Neuronal stem cell (in vitro differentiated cells): Measurements from ENCODE around the gene CAPNS2.

Source experiments
- DNase-seq: peaks from one replicate; pipeline ENCODE4 v3.0.0-alpha.2; 2013; ENCODE audit warnings: low spot score
- H2AFZ ChIP-seq: one replicate; pipeline ENCODE4 v1.6.1; 2013; ENCODE audit warnings: mild to moderate bottlenecking, low read length, inconsistent platforms
- H2AK5ac ChIP-seq: 2 replicates; pipeline ENCODE4 v1.6.1; 2013; ENCODE audit warnings: low read depth, mild to moderate bottlenecking, inconsistent platforms, low read length, moderate library complexity, mixed read lengths
- H2BK120ac ChIP-seq: 2 replicates; pipeline ENCODE4 v1.6.1; 2013; ENCODE audit warnings: low read depth, mild to moderate bottlenecking, inconsistent platforms, low read length, moderate library complexity, mixed read lengths
- H2BK12ac ChIP-seq: one replicate; pipeline ENCODE4 v1.6.1; 2013; ENCODE audit warnings: low read length, inconsistent platforms
- H2BK15ac ChIP-seq: 2 replicates; pipeline ENCODE4 v1.6.1; 2013; ENCODE audit warnings: mild to moderate bottlenecking, low read length, inconsistent platforms, mixed read lengths
- H2BK5ac ChIP-seq: one replicate; pipeline ENCODE4 v1.6.1; 2013; ENCODE audit warnings: inconsistent platforms, mild to moderate bottlenecking, low read length, moderate library complexity
- H3K14ac ChIP-seq: one replicate; pipeline ENCODE4 v1.6.1; 2013; ENCODE audit warnings: low read length, inconsistent platforms
- H3K18ac ChIP-seq: 2 replicates; pipeline ENCODE4 v1.6.1; 2013; ENCODE audit warnings: low read length, inconsistent platforms
- H3K23ac ChIP-seq: 2 replicates; pipeline ENCODE4 v1.6.1; 2013; ENCODE audit warnings: low read depth, mild to moderate bottlenecking, mixed read lengths, low read length, inconsistent platforms; ENCODE audit not compliant: poor library complexity
- H3K27ac ChIP-seq: replicated peaks from 3 replicates; pipeline ENCODE4 v1.5.1; 2013; ENCODE audit warnings: low read length, inconsistent platforms
- H3K27me3 ChIP-seq, 3 experiments: 2 replicates each; pipeline ENCODE4 v1.6.1; 2013; ENCODE audit warnings: low read length in 3 of 3, mild to moderate bottlenecking in 2 of 3, inconsistent platforms in 1 of 3, low read depth in 1 of 3, mixed read lengths in 1 of 3, moderate library complexity in 1 of 3; ENCODE audit not compliant: control insufficient read depth in 3 of 3, insufficient read depth in 3 of 3
- H3K36me3 ChIP-seq, 2 donors: replicated peaks in 1 of 2; 2 replicates each; pipeline ENCODE4 v1.6.1; 2013; ENCODE audit warnings: low read length in 2 of 2; ENCODE audit not compliant: control insufficient read depth in 2 of 2, insufficient read depth in 2 of 2
- H3K4ac ChIP-seq: 2 replicates; pipeline ENCODE4 v1.6.1; 2013; ENCODE audit warnings: inconsistent platforms, mild to moderate bottlenecking, low read length, moderate library complexity
- H3K4me1 ChIP-seq, 2 donors: 1 replicate in 1 of 2; 2 replicates in 1 of 2; pipeline ENCODE4 v1.6.1; 2013; ENCODE audit warnings: low read length in 2 of 2, low read depth in 1 of 2; ENCODE audit not compliant: control insufficient read depth in 2 of 2, insufficient read depth in 1 of 2
- H3K4me2 ChIP-seq: one replicate; pipeline ENCODE4 v1.6.1; 2013; ENCODE audit warnings: mild to moderate bottlenecking, low read length, inconsistent platforms; ENCODE audit not compliant: insufficient read depth, poor library complexity, severe bottlenecking
- H3K4me3 ChIP-seq, 2 donors: 2 replicates each; pipeline ENCODE4 v1.5.1; 2013; ENCODE audit warnings: low read length in 2 of 2, mild to moderate bottlenecking in 2 of 2, inconsistent platforms in 1 of 2, moderate library complexity in 1 of 2
- H3K79me1 ChIP-seq: one replicate; pipeline ENCODE4 v1.6.1; 2013; ENCODE audit warnings: low read depth, mild to moderate bottlenecking, inconsistent platforms, low read length, moderate library complexity
- H3K9ac ChIP-seq: one replicate; pipeline ENCODE4 v1.6.1; 2013; ENCODE audit warnings: mild to moderate bottlenecking, low read depth, low read length, inconsistent platforms; ENCODE audit not compliant: poor library complexity
- H3K9me3 ChIP-seq, 2 donors: replicated peaks in 1 of 2; 2 replicates each; pipeline versions ENCODE3 to v1.6.1; 2013; ENCODE audit warnings: low read length in 2 of 2, mild to moderate bottlenecking in 2 of 2, inconsistent platforms in 1 of 2, low read depth in 1 of 2, mixed read lengths in 1 of 2, moderate library complexity in 1 of 2; ENCODE audit not compliant: control insufficient read depth in 2 of 2, insufficient read depth in 1 of 2
- H4K8ac ChIP-seq: one replicate; pipeline ENCODE4 v1.6.1; 2013; ENCODE audit warnings: low read depth, mild to moderate bottlenecking, inconsistent platforms, low read length, moderate library complexity
- H4K91ac ChIP-seq: one replicate; pipeline ENCODE4 v1.6.1; 2013; ENCODE audit warnings: low read length, low read depth, mild to moderate bottlenecking, inconsistent platforms; ENCODE audit not compliant: poor library complexity
- WGBS, 2 donors: extraction: QIAGEN DNeasy Blood & Tissue Kit; methylation state at CpG; one replicate each; pipeline ENCODE4 v1.1.7; 2013; ENCODE audit warnings: missing lambda C conversion rate in 2 of 2, mixed read lengths in 1 of 2; ENCODE audit not compliant: insufficient read length in 2 of 2, insufficient replicate concordance in 1 of 2; ENCODE audit errors: extremely low coverage in 2 of 2; 5-methylcytosine and 5-hydroxymethylcytosine counted together

The CAPNS2 gene

DNA sequence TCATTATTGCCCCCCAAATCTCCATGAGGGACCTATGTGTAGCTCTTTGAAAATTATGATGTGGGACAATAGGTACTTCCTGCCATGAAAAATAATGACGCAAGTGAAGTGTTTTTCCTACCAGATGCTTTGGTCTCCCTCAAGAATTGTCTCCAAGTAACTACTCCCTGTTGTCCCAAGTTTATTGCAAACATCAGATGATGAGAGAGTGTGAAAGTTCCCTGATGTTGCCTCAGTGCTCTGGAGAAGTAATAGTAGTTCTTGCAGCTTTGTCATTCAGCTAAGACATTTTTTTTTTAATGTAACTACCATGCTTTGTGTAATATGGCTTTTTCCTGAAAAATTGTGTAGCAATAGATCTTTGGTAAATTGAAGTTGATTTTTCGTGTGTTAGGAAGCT, 37.5 kb upstream of the CAPNS2 start:
- Histone ChIP-seq H3K27me3 (no peaks in the 10 kb centered on the region), H2AFZ (no peak overlapping the region), H3K4me1 (no peaks in the 10 kb centered on the region), H4K91ac (no peak overlapping the region), H3K9me3 (no peaks in the 10 kb centered on the region), H3K4me2 (no peak overlapping the region), H3K4ac (no peak overlapping the region), H3K36me3 (no peaks in the 10 kb centered on the region), H2BK15ac (no peak overlapping the region), H2BK12ac (no peak overlapping the region), H3K27ac (no peak overlapping the region), H4K8ac (no peak overlapping the region), H3K4me3 (no peak overlapping the region), H3K9ac (no peak overlapping the region), H3K14ac (no peak overlapping the region), H2BK120ac (no peak overlapping the region), H3K23ac (no peak overlapping the region), H3K18ac (no peak overlapping the region), H2AK5ac (no peak overlapping the region), H2BK5ac (no peak overlapping the region), H3K79me1 (no peaks in the 10 kb centered on the region)
- WGBS, 2 donors: 100% methylated on average over 1 of the region's 2 CpGs; no CpG with 5 or more reads in 1 of the 2 donors
- no peak for DNase-seq

DNA sequence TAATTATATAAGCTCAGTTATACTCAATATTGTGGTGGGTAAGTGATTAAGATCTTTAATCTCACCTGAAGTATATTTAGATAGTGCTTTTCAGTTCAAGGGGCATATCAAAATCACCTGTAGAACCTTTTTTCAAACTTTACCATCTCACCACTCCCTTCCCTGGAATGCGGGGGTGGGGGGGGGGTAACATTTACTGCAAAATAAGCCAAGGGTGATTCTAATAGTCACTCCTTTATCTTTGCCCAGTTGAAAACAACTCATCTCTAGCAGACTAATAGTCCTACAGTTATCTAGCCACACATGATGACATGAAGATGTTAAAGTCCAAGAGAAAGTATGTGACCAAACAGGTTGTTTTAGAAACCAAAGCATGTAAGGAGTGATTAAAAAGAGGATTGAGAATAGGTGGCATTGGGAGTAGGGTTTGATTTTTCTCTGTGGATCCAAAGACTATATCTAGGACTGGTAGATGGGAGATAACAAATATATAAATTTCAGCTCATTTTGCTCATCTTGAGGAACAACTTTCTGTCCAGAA, 36.1 kb upstream of the CAPNS2 start:
- no peak for DNase-seq
- Histone ChIP-seq H2AK5ac (no peak overlapping the region), H4K8ac (no peak overlapping the region), H2AFZ (no peak overlapping the region), H3K4ac (no peak overlapping the region), H3K79me1 (no peaks in the 10 kb centered on the region), H2BK12ac (no peak overlapping the region), H2BK5ac (no peak overlapping the region), H3K9me3 (no peaks in the 10 kb centered on the region), H3K9ac (no peak overlapping the region), H3K14ac (no peak overlapping the region), H3K4me2 (no peak overlapping the region), H3K36me3 (no peaks in the 10 kb centered on the region), H3K27ac (no peak overlapping the region), H2BK15ac (no peak overlapping the region), H3K27me3 (no peaks in the 10 kb centered on the region), H3K4me3 (no peak overlapping the region), H4K91ac (no peak overlapping the region), H3K23ac (no peak overlapping the region), H3K18ac (no peak overlapping the region), H3K4me1 (no peaks in the 10 kb centered on the region), H2BK120ac (no peak overlapping the region)
- no CpG with 5 or more reads among the region's 1 CpG for WGBS, 2 donors

DNA sequence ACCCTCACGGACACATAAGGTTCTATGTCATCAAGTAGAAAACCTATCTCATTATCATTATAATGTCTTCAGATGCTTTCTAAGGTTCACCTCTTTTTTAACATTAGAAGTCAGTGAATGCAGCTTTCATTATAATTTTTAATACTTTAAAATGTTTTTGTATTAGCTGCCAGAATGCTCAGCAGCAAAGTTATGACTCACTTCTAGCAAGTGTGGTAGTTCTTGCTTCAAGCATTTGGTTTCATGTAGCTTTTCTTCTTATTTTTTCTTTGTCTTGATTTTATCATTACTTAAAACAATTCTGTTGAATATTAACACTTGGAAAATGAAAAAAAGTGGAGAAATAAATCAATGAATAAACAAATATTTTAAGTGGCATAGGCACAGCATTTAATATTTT, 34.3 kb upstream of the CAPNS2 start:
- H3K79me1 ChIP-seq: no peaks in the 10 kb centered on the region
- H3K14ac ChIP-seq: no peak overlapping the region
- no peak overlapping the region for H3K4ac ChIP-seq
- H3K9ac ChIP-seq: no peak overlapping the region
- no peak overlapping the region for H2AFZ ChIP-seq
- no peak overlapping the region for H3K23ac ChIP-seq
- no peak overlapping the region for H2BK5ac ChIP-seq
- no CpG with 5 or more reads among the region's 1 CpG for WGBS, 2 donors
- H2BK15ac ChIP-seq: no peak overlapping the region
- H2BK12ac ChIP-seq: no peak overlapping the region
- H3K36me3 ChIP-seq: no peaks in the 10 kb centered on the region
- H4K8ac ChIP-seq: no peak overlapping the region
- no peak overlapping the region for H2BK120ac ChIP-seq
- no peak overlapping the region for H3K18ac ChIP-seq
- no peak overlapping the region for H3K4me2 ChIP-seq
- no peak for DNase-seq
- no peaks in the 10 kb centered on the region for H3K4me1 ChIP-seq
- no peak overlapping the region for H3K4me3 ChIP-seq
- H3K27me3 ChIP-seq: no peaks in the 10 kb centered on the region
- H4K91ac ChIP-seq: no peak overlapping the region
- H3K27ac ChIP-seq: no peak overlapping the region
- no peak overlapping the region for H2AK5ac ChIP-seq
- no peaks in the 10 kb centered on the region for H3K9me3 ChIP-seq

DNA sequence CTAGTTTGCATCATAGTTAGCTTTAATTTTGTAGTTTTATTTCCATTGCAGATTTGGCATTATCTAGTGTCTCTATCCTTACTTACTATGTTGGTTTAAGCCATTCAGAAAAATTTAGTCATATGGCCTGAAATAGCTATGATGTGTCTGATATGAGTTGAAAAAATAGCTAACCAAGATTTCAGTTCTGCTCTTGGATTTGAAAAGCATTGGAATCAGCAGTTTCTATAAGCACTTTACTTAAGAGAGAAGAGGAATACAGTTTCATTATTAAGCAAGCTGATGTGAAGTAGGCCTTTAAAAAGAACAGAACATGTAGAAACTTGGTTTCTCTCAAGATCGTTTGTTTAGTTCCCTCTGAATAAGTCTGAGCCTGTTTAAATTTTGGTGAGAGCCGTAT, 31.7 kb upstream of the CAPNS2 start:
- no peak overlapping the region for H2BK15ac ChIP-seq
- no peak overlapping the region for H3K4ac ChIP-seq
- H3K27me3 ChIP-seq: no peaks in the 10 kb centered on the region
- no peak overlapping the region for H2BK12ac ChIP-seq
- H3K4me1 ChIP-seq: peaks cover 0 to 2% of the 10 kb centered on the region in 2 donors
- no peak overlapping the region for H2BK120ac ChIP-seq
- no peak overlapping the region for H3K27ac ChIP-seq
- no peaks in the 10 kb centered on the region for H3K36me3 ChIP-seq
- H3K79me1 ChIP-seq: no peaks in the 10 kb centered on the region
- no peaks in the 10 kb centered on the region for H3K9me3 ChIP-seq
- no peak overlapping the region for H3K4me3 ChIP-seq
- H2BK5ac ChIP-seq: no peak overlapping the region
- peak overlapping the region; percentile 31 for H2AFZ ChIP-seq
- no CpG with 5 or more reads among the region's 2 CpGs for WGBS, 2 donors
- no peak overlapping the region for H3K14ac ChIP-seq
- H3K9ac ChIP-seq: no peak overlapping the region
- H2AK5ac ChIP-seq: no peak overlapping the region
- no peak overlapping the region for H4K91ac ChIP-seq
- H3K23ac ChIP-seq: no peak overlapping the region
- DNase-seq: no peak
- H3K4me2 ChIP-seq: no peak overlapping the region
- H4K8ac ChIP-seq: no peak overlapping the region
- no peak overlapping the region for H3K18ac ChIP-seq
